Neuronal stem cell (in vitro differentiated cells): ENCODE results near the gene SPTBN5.

Source experiments
- DNase-seq: peaks from one replicate; pipeline ENCODE4 v3.0.0-alpha.2; 2013; ENCODE audit warnings: low spot score
- H2AFZ ChIP-seq: one replicate; pipeline ENCODE4 v1.6.1; 2013; ENCODE audit warnings: mild to moderate bottlenecking, low read length, inconsistent platforms
- H2AK5ac ChIP-seq: 2 replicates; pipeline ENCODE4 v1.6.1; 2013; ENCODE audit warnings: low read depth, mild to moderate bottlenecking, inconsistent platforms, low read length, moderate library complexity, mixed read lengths
- H2BK120ac ChIP-seq: 2 replicates; pipeline ENCODE4 v1.6.1; 2013; ENCODE audit warnings: low read depth, mild to moderate bottlenecking, inconsistent platforms, low read length, moderate library complexity, mixed read lengths
- H2BK12ac ChIP-seq: one replicate; pipeline ENCODE4 v1.6.1; 2013; ENCODE audit warnings: low read length, inconsistent platforms
- H2BK15ac ChIP-seq: 2 replicates; pipeline ENCODE4 v1.6.1; 2013; ENCODE audit warnings: mild to moderate bottlenecking, low read length, inconsistent platforms, mixed read lengths
- H2BK5ac ChIP-seq: one replicate; pipeline ENCODE4 v1.6.1; 2013; ENCODE audit warnings: inconsistent platforms, mild to moderate bottlenecking, low read length, moderate library complexity
- H3K14ac ChIP-seq: one replicate; pipeline ENCODE4 v1.6.1; 2013; ENCODE audit warnings: low read length, inconsistent platforms
- H3K18ac ChIP-seq: 2 replicates; pipeline ENCODE4 v1.6.1; 2013; ENCODE audit warnings: low read length, inconsistent platforms
- H3K23ac ChIP-seq: 2 replicates; pipeline ENCODE4 v1.6.1; 2013; ENCODE audit warnings: low read depth, mild to moderate bottlenecking, mixed read lengths, low read length, inconsistent platforms; ENCODE audit not compliant: poor library complexity
- H3K27ac ChIP-seq: replicated peaks from 3 replicates; pipeline ENCODE4 v1.5.1; 2013; ENCODE audit warnings: low read length, inconsistent platforms
- H3K27me3 ChIP-seq, 3 experiments: 2 replicates each; pipeline ENCODE4 v1.6.1; 2013; ENCODE audit warnings: low read length in 3 of 3, mild to moderate bottlenecking in 2 of 3, inconsistent platforms in 1 of 3, low read depth in 1 of 3, mixed read lengths in 1 of 3, moderate library complexity in 1 of 3; ENCODE audit not compliant: control insufficient read depth in 3 of 3, insufficient read depth in 3 of 3
- H3K36me3 ChIP-seq, 2 donors: replicated peaks in 1 of 2; 2 replicates each; pipeline ENCODE4 v1.6.1; 2013; ENCODE audit warnings: low read length in 2 of 2; ENCODE audit not compliant: control insufficient read depth in 2 of 2, insufficient read depth in 2 of 2
- H3K4ac ChIP-seq: 2 replicates; pipeline ENCODE4 v1.6.1; 2013; ENCODE audit warnings: inconsistent platforms, mild to moderate bottlenecking, low read length, moderate library complexity
- H3K4me1 ChIP-seq, 2 donors: 1 replicate in 1 of 2; 2 replicates in 1 of 2; pipeline ENCODE4 v1.6.1; 2013; ENCODE audit warnings: low read length in 2 of 2, low read depth in 1 of 2; ENCODE audit not compliant: control insufficient read depth in 2 of 2, insufficient read depth in 1 of 2
- H3K4me2 ChIP-seq: one replicate; pipeline ENCODE4 v1.6.1; 2013; ENCODE audit warnings: mild to moderate bottlenecking, low read length, inconsistent platforms; ENCODE audit not compliant: insufficient read depth, poor library complexity, severe bottlenecking
- H3K4me3 ChIP-seq, 2 donors: 2 replicates each; pipeline ENCODE4 v1.5.1; 2013; ENCODE audit warnings: low read length in 2 of 2, mild to moderate bottlenecking in 2 of 2, inconsistent platforms in 1 of 2, moderate library complexity in 1 of 2
- H3K79me1 ChIP-seq: one replicate; pipeline ENCODE4 v1.6.1; 2013; ENCODE audit warnings: low read depth, mild to moderate bottlenecking, inconsistent platforms, low read length, moderate library complexity
- H3K9ac ChIP-seq: one replicate; pipeline ENCODE4 v1.6.1; 2013; ENCODE audit warnings: mild to moderate bottlenecking, low read depth, low read length, inconsistent platforms; ENCODE audit not compliant: poor library complexity
- H3K9me3 ChIP-seq, 2 donors: replicated peaks in 1 of 2; 2 replicates each; pipeline versions ENCODE3 to v1.6.1; 2013; ENCODE audit warnings: low read length in 2 of 2, mild to moderate bottlenecking in 2 of 2, inconsistent platforms in 1 of 2, low read depth in 1 of 2, mixed read lengths in 1 of 2, moderate library complexity in 1 of 2; ENCODE audit not compliant: control insufficient read depth in 2 of 2, insufficient read depth in 1 of 2
- H4K8ac ChIP-seq: one replicate; pipeline ENCODE4 v1.6.1; 2013; ENCODE audit warnings: low read depth, mild to moderate bottlenecking, inconsistent platforms, low read length, moderate library complexity
- H4K91ac ChIP-seq: one replicate; pipeline ENCODE4 v1.6.1; 2013; ENCODE audit warnings: low read length, low read depth, mild to moderate bottlenecking, inconsistent platforms; ENCODE audit not compliant: poor library complexity
- WGBS, 2 donors: extraction: QIAGEN DNeasy Blood & Tissue Kit; methylation state at CpG; one replicate each; pipeline ENCODE4 v1.1.7; 2013; ENCODE audit warnings: missing lambda C conversion rate in 2 of 2, mixed read lengths in 1 of 2; ENCODE audit not compliant: insufficient read length in 2 of 2, insufficient replicate concordance in 1 of 2; ENCODE audit errors: extremely low coverage in 2 of 2; 5-methylcytosine and 5-hydroxymethylcytosine counted together

SPTBN5 gene

GRCh38 chr15:41894251-41894790, 468 bp upstream of the SPTBN5 start:
- no peak for DNase-seq
- Histone ChIP-seq H4K91ac (no peak overlapping the region), H2AFZ (no peak overlapping the region), H3K14ac (peak overlapping the region; percentile 58), H3K4me2 (no peak overlapping the region), H3K36me3 (peaks cover 0 to 3% of the 10 kb centered on the region in 2 donors), H3K9me3 (no peaks in the 10 kb centered on the region), H2BK120ac (no peak overlapping the region), H3K9ac (peak overlapping the region; percentile 10), H4K8ac (no peak overlapping the region), H3K27me3 (no peaks in the 10 kb centered on the region), H3K79me1 (no peaks in the 10 kb centered on the region), H3K4me3 (no peak overlapping the region), H2BK15ac (peak overlapping the region; percentile 49), H3K18ac (peak overlapping the region; percentile 68), H3K27ac (no peak overlapping the region), H3K4ac (no peak overlapping the region), H2BK5ac (peak overlapping the region; percentile 43), H3K4me1 (peaks cover 0 to 9% of the 10 kb centered on the region in 2 donors), H3K23ac (peak overlapping the region; percentile 8), H2BK12ac (peak overlapping the region; percentile 44), H2AK5ac (peak overlapping the region; percentile 80)
- WGBS, 2 donors = no CpG with 5 or more reads among the region's 17 CpGs

DNA sequence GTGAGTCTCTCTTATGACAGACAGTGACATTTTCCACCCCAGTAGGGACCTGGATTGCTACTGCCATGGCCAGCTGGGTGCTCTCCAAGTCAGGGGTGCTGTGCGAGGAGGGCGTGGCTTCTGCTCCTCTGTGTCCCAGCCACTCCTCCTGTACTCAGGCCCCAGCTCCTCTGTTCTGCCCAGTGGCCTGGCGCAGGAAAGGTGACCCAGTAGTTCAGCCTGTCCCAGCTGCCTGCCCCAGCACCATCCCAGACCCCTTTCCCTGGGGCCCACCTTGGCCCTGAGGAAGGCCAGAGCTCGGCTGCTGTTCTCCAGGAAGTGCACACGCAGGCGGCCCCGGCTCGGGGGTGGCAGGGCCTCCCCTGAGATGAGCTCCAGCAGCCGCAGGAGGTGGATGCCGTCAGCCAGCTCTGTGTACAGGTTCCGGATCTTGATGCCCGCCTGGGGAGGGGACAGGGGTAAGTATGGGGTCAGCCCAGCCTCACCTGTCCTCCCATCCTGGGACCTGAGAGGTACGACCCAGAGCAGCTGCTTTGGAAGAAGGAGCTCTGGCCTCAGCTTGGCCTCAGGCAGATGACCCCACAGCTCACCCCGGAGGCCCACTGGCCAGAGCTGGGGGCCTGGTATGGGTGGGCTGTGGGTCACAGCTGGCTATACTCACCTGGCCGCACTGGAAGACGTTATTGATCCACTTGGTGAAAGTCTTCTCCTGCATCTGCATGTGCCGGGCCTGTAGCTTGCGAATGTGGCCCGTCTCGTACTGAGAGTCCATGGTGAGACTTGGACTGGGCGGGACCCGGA, 1.0 kb downstream of the SPTBN5 start:
- H3K79me1 ChIP-seq = no peaks in the 10 kb centered on the region
- peak overlapping the region; percentile 77 for H3K18ac ChIP-seq
- H2BK120ac ChIP-seq = no peak overlapping the region
- H2BK5ac ChIP-seq = no peak overlapping the region
- no peak for DNase-seq
- no peaks in the 10 kb centered on the region for H3K9me3 ChIP-seq
- H3K14ac ChIP-seq = peak overlapping the region; percentile 58
- H3K9ac ChIP-seq = peak overlapping the region; percentile 27
- peak overlapping the region; percentile 74 for H2AK5ac ChIP-seq
- no peak overlapping the region for H4K91ac ChIP-seq
- peaks cover 0 to 9% of the 10 kb centered on the region in 2 donors for H3K4me1 ChIP-seq
- H3K4me3 ChIP-seq = no peak overlapping the region
- H3K27ac ChIP-seq = no peak overlapping the region
- H3K36me3 ChIP-seq = no peaks in the 10 kb centered on the region
- no peak overlapping the region for H4K8ac ChIP-seq
- peak overlapping the region; percentile 34 for H2BK15ac ChIP-seq
- H3K27me3 ChIP-seq = no peaks in the 10 kb centered on the region
- no CpG with 5 or more reads among the region's 22 CpGs for WGBS, 2 donors
- peak overlapping the region; percentile 81 for H3K23ac ChIP-seq
- H2BK12ac ChIP-seq = no peak overlapping the region
- no peak overlapping the region for H3K4ac ChIP-seq
- no peak overlapping the region for H3K4me2 ChIP-seq
- H2AFZ ChIP-seq = no peak overlapping the region

GRCh38 chr15:41891946-41892345, 1.9 kb downstream of the SPTBN5 start:
- Histone ChIP-seq H3K27me3 (peaks cover 0 to 3% (median under 1%) of the 10 kb centered on the region in 3 experiments), H3K79me1 (no peaks in the 10 kb centered on the region), H3K27ac (no peak overlapping the region), H2AFZ (no peak overlapping the region), H2BK12ac (no peak overlapping the region), H4K91ac (no peak overlapping the region), H2AK5ac (no peak overlapping the region), H3K4me3 (no peak overlapping the region), H3K36me3 (no peaks in the 10 kb centered on the region), H2BK5ac (no peak overlapping the region), H3K23ac (no peak overlapping the region), H3K4ac (no peak overlapping the region), H3K18ac (no peak overlapping the region), H2BK15ac (no peak overlapping the region), H3K9ac (no peak overlapping the region), H3K4me1 (peaks cover 0 to 9% of the 10 kb centered on the region in 2 donors), H3K14ac (no peak overlapping the region), H3K9me3 (no peaks in the 10 kb centered on the region), H4K8ac (no peak overlapping the region), H3K4me2 (no peak overlapping the region), H2BK120ac (no peak overlapping the region)
- DNase-seq = no peak
- no CpG with 5 or more reads among the region's 3 CpGs for WGBS, 2 donors

- no peak overlapping the region for H4K8ac ChIP-seq
- no peak overlapping the region for H2BK120ac ChIP-seq
- H3K4ac ChIP-seq = no peak overlapping the region
- peaks cover 0 to 3% (median 2%) of the 10 kb centered on the region in 3 experiments for H3K27me3 ChIP-seq
- H4K91ac ChIP-seq = no peak overlapping the region
- peaks cover 0 to 10% of the 10 kb centered on the region in 2 donors for H3K4me1 ChIP-seq
- no peak overlapping the region for H3K27ac ChIP-seq
- H3K79me1 ChIP-seq = no peaks in the 10 kb centered on the region
- H2BK5ac ChIP-seq = no peak overlapping the region
- H3K9me3 ChIP-seq = no peaks in the 10 kb centered on the region
- no peak overlapping the region for H2BK15ac ChIP-seq
- H3K9ac ChIP-seq = no peak overlapping the region
- H3K36me3 ChIP-seq = no peaks in the 10 kb centered on the region
- no peak overlapping the region for H3K4me3 ChIP-seq
- no peak overlapping the region for H3K23ac ChIP-seq
- no peak overlapping the region for H2AK5ac ChIP-seq
- H3K4me2 ChIP-seq = no peak overlapping the region
- DNase-seq = no peak
- no CpG with 5 or more reads among the region's 6 CpGs for WGBS, 2 donors
- H2BK12ac ChIP-seq = no peak overlapping the region
- H3K14ac ChIP-seq = no peak overlapping the region
- H3K18ac ChIP-seq = no peak overlapping the region
- peak overlapping the region; percentile 74 for H2AFZ ChIP-seq
Observed at GRCh38 chr15:41891226-41891625, 2.6 kb downstream of the SPTBN5 start.
